ENCODE measurements around the gene CDH15.

- TF ChIP-seq CTCF (IDR thresholded peaks at IDR 0.05) (no peak), POLR2A (IDR thresholded peaks at IDR 0.05) (no peak)
Observed at GRCh38 chr16:89141884-89142267, 29.7 kb upstream of the CDH15 start.

Measured in thyroid gland (tissue), 4 donors.